ENCODE results near the gene CCDC80.

CCDC80 gene

DNA sequence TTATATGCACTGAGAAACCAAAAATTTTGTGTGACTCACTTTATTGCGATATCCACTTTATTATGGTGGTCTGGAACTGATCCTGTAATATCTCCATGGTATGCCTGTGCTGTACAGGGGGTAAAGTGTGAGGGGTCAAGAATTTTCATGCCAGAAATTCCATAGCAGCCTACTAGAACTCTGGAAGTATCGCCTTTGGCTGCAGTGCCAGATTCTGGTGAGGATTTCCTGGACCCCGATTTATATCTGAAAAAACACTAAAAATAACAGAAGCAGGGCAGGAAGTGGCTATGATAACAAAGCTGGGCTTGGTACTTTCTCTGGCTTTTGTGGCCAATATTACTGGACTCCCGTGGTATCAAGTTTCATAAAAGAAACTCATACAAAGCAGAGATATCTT is 36.4 kb downstream of the CCDC80 start:
- H3K4me3 ChIP-seq (ENCODE audit: control insufficient read depth, low read depth, low read length), result no peak overlapping the region
- TF ChIP-seq, protein P1, sequence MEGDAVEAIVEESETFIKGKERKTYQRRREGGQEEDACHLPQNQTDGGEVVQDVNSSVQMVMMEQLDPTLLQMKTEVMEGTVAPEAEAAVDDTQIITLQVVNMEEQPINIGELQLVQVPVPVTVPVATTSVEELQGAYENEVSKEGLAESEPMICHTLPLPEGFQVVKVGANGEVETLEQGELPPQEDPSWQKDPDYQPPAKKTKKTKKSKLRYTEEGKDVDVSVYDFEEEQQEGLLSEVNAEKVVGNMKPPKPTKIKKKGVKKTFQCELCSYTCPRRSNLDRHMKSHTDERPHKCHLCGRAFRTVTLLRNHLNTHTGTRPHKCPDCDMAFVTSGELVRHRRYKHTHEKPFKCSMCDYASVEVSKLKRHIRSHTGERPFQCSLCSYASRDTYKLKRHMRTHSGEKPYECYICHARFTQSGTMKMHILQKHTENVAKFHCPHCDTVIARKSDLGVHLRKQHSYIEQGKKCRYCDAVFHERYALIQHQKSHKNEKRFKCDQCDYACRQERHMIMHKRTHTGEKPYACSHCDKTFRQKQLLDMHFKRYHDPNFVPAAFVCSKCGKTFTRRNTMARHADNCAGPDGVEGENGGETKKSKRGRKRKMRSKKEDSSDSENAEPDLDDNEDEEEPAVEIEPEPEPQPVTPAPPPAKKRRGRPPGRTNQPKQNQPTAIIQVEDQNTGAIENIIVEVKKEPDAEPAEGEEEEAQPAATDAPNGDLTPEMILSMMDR (IDR thresholded peaks at IDR 0.05; ENCODE audit: control insufficient read depth, insufficient read depth, low read depth, low read length, missing control alignments), result no peak
- DNase-seq (ENCODE audit: low read depth), result peak; percentile 95

DNA sequence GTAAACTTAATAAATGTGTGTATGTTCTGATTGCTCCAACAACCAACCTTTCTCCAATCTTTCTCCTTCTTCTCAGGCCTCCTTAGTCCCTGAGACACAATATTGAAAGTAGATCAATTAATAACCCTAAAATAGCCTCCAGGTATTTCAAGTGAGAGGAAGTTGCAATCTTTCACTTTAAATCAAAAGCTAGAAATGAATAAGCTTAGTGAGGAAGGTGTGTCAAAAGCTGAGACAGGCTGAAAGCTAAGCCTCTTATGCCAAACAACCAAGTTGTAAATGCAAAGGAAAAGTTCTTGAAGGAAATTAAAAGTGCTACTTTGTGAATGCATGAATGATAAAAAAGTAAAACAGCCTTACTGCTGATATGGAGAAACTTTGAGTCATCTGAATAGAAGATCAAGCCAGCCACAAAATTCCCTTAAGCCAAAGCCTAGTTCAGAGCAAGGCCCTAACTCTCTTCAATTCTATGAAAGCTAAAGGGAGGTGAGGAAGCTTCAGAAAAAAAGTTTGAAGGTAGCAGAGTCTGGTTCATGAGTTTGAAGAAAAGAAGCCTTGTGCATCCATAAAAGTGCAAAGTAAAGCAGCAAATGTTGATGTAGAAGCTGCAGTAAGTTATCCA is 38.6 kb downstream of the CCDC80 start:
- TF ChIP-seq, protein P1 (IDR thresholded peaks at IDR 0.05; ENCODE audit: control insufficient read depth, insufficient read depth, low read depth, low read length, missing control alignments), result no peak

DNA sequence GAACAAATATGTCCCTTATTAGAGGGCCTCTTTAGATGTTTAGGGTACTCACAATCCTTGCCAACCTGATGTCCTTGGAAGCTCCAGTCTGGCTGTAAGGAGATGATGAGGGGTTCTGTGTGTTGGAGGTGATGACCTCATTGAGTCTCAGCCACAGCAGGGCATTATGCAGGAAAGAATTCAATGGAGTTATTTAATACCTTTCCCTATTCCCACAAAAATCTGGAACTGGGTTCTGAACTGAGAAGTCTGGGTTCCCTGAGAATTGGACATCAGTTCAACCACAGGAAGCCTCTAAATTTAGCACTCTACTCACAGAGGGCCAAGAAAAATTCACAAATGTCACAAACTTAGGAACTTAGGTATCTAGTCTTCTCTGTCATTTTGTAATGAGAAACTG is 42.2 kb downstream of the CCDC80 start:
- no peak overlapping the region for H3K4me3 ChIP-seq (ENCODE audit: control insufficient read depth, low read depth, low read length)
- TF ChIP-seq, protein P1 (IDR thresholded peaks at IDR 0.05; ENCODE audit: control insufficient read depth, insufficient read depth, low read depth, low read length, missing control alignments), result no peak
- no peak for DNase-seq (ENCODE audit: low read depth)

More for the DNA sequence above, 38.6 kb downstream of the CCDC80 start:
- no peak overlapping the region for H3K4me3 ChIP-seq (ENCODE audit: control insufficient read depth, low read depth, low read length)
- no peak for DNase-seq (ENCODE audit: low read depth)

DNA sequence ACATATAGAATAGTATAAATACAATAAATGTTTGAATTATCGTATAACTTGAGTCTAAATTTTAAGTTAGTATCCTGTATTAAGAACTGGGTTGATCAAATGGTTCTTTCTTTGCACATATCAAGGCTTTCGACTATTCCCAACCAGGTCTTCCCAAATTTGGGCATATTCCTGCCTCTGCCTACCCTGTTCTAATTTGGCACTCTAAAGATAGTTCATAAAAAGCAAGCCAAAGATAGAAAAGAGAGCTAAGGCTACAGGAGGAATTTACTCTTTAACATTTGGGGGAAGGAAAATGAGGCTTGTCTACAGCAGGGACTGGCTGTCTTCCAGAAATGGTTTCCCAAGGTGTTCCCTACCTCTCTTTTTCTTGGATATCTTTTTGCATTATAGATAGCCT is 43.0 kb downstream of the CCDC80 start:
- no peak for DNase-seq (ENCODE audit: low read depth)
- TF ChIP-seq, protein P1 (IDR thresholded peaks at IDR 0.05; ENCODE audit: control insufficient read depth, insufficient read depth, low read depth, low read length, missing control alignments), result no peak
- no peak overlapping the region for H3K4me3 ChIP-seq (ENCODE audit: control insufficient read depth, low read depth, low read length)

DNA sequence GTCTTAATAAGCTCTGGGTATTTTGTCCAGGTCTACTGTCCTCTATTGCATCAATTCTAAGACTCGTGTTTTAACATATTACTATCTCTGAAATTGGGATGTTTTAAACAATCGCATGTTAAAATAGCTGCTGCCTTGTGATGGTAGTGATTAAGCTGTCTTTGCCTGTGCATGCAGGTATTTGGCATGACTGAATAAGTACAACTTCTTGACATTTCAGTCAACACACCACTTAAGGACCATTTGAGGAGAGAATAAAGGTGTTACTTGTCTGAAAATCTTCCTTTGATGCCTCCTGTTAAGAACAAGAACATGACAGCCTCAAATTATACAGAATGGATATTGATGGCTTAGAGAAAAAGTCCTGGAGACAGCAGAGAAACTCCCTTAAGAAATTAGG is 46.1 kb downstream of the CCDC80 start:
- TF ChIP-seq, protein P1 (IDR thresholded peaks at IDR 0.05; ENCODE audit: control insufficient read depth, insufficient read depth, low read depth, low read length, missing control alignments), result no peak
- H3K4me3 ChIP-seq (ENCODE audit: control insufficient read depth, low read depth, low read length), result no peak overlapping the region
- DNase-seq (ENCODE audit: low read depth), result no peak

DNA sequence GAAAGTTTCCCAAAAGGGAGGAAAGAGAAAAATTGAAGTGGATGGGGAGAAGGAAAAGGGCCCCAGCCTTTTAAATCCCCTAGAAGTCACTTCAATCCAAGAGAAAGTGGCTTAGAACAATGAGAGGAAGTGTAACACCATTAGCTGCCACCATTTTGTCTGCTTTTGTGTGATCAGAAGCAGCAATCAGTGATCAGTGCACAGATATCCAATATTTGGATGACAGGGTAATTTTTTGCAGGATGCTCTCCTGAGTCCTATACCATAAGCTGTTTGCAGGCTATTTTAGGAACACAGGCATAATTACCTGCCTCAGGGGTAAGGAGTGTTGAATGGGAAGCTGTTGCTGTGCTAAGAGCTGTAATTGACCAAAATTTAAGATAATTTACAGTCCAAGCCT is 47.7 kb downstream of the CCDC80 start:
- TF ChIP-seq, protein P1 (IDR thresholded peaks at IDR 0.05; ENCODE audit: control insufficient read depth, insufficient read depth, low read depth, low read length, missing control alignments), result no peak
- no peak overlapping the region for H3K4me3 ChIP-seq (ENCODE audit: control insufficient read depth, low read depth, low read length)
- no peak for DNase-seq (ENCODE audit: low read depth)
